ENCODE data around the gene SARDH.

Gene SARDH

GRCh38 chr9:133669182-133669801 is 68.9 kb downstream of the SARDH start:
- H3K27ac ChIP-seq (ENCODE audit: low read depth, low read length), result no peak overlapping the region
- H3K9ac ChIP-seq (ENCODE audit: low read length), result no peak overlapping the region
- H3K4me3 ChIP-seq (ENCODE audit: low read depth in 1 of 2, low read length in 2 of 2), result no peak overlapping the region
- no peaks in the 10 kb centered on the region for H3K36me3 ChIP-seq (ENCODE audit: insufficient read depth, low read length)
- H3K27me3 ChIP-seq (ENCODE audit: control insufficient read depth in 1 of 2, insufficient read depth in 2 of 2, low read length in 2 of 2), result no peaks in the 10 kb centered on the region
- no peaks in the 10 kb centered on the region for H3K9me3 ChIP-seq (ENCODE audit: low read length)
- H3K4me1 ChIP-seq (ENCODE audit: insufficient read depth, low read length), result no peaks in the 10 kb centered on the region

DNA sequence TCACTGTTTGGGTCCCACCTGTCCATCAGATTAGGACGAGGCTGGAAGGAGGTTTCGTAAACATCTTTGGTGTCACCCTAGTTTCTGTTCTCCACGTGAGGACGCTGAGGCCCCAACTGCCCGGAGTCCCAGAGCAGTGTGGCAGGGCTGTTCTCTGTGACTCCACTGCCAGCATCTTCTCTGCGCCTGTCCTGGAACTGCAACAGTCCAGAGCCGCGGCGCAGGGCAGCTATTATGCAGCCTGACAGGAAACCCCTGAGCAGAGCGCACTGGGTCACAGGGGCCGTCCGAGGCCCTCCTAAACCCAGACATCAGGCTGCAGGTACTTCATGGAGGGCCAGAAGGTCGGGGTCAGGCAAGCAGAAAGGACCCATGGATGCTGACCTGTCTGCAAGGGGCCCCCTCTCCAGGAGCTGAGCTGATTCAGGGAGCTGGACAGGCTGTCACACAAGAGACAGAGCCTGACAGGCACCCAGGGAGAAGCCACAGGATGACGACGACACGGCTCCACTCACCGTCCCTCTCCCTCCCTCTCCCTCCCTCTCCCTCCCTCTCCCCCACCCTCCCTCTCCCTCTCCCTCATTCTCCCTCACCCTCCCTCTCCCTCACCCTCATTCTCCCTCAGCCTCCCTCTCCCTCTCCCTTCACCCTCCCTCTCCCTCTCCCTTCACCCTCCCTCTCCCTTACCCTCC is 70.2 kb downstream of the SARDH start:
- Histone ChIP-seq H3K4me1 (ENCODE audit: insufficient read depth, low read length) (no peaks in the 10 kb centered on the region), H3K9ac (ENCODE audit: low read length) (no peak overlapping the region), H3K9me3 (ENCODE audit: low read length) (no peaks in the 10 kb centered on the region), H3K36me3 (ENCODE audit: insufficient read depth, low read length) (no peaks in the 10 kb centered on the region), H3K4me3 (ENCODE audit: low read depth in 1 of 2, low read length in 2 of 2) (no peak overlapping the region), H3K27ac (ENCODE audit: low read depth, low read length) (no peak overlapping the region), H3K27me3 (ENCODE audit: control insufficient read depth in 1 of 2, insufficient read depth in 2 of 2, low read length in 2 of 2) (no peaks in the 10 kb centered on the region)

GRCh38 chr9:133666845-133667244 is 71.3 kb downstream of the SARDH start:
- H3K4me1 ChIP-seq (ENCODE audit: insufficient read depth, low read length), result no peaks in the 10 kb centered on the region
- no peak overlapping the region for H3K9ac ChIP-seq (ENCODE audit: low read length)
- no peaks in the 10 kb centered on the region for H3K9me3 ChIP-seq (ENCODE audit: low read length)
- no peaks in the 10 kb centered on the region for H3K27me3 ChIP-seq (ENCODE audit: control insufficient read depth in 1 of 2, insufficient read depth in 2 of 2, low read length in 2 of 2)
- H3K27ac ChIP-seq (ENCODE audit: low read depth, low read length), result no peak overlapping the region
- H3K4me3 ChIP-seq (ENCODE audit: low read depth in 1 of 2, low read length in 2 of 2), result no peak overlapping the region
- no peaks in the 10 kb centered on the region for H3K36me3 ChIP-seq (ENCODE audit: insufficient read depth, low read length)

GRCh38 chr9:133666387-133666786 is 71.8 kb downstream of the SARDH start:
- H3K36me3 ChIP-seq (ENCODE audit: insufficient read depth, low read length), result no peaks in the 10 kb centered on the region
- H3K9ac ChIP-seq (ENCODE audit: low read length), result no peak overlapping the region
- H3K4me1 ChIP-seq (ENCODE audit: insufficient read depth, low read length), result no peaks in the 10 kb centered on the region
- H3K27ac ChIP-seq (ENCODE audit: low read depth, low read length), result no peak overlapping the region
- H3K27me3 ChIP-seq (ENCODE audit: control insufficient read depth in 1 of 2, insufficient read depth in 2 of 2, low read length in 2 of 2), result no peaks in the 10 kb centered on the region
- no peak overlapping the region for H3K4me3 ChIP-seq (ENCODE audit: low read depth in 1 of 2, low read length in 2 of 2)
- no peaks in the 10 kb centered on the region for H3K9me3 ChIP-seq (ENCODE audit: low read length)

DNA sequence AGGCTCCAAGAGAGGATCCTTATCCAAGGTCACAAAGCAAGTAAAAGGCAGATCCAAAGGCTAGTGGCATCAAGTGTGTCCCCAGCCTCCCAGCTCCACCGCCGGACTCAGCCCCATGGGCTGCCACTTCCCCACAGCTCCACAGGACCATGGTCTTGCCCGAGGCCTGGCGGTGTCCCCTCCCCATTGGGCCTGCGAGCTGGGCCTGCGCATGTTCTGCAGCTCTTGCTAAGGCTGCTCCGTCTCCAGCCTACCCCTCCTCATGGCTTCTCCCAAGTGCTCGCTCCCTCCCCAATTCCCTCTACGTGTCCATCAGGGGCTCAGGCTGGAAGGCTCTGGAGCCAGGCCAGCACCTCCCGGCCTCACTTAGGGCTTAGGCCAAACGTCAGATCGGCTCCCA is 72.6 kb downstream of the SARDH start:
- Histone ChIP-seq H3K36me3 (ENCODE audit: insufficient read depth, low read length) (no peaks in the 10 kb centered on the region), H3K9ac (ENCODE audit: low read length) (no peak overlapping the region), H3K4me1 (ENCODE audit: insufficient read depth, low read length) (no peaks in the 10 kb centered on the region), H3K4me3 (ENCODE audit: low read depth in 1 of 2, low read length in 2 of 2) (no peak overlapping the region), H3K27ac (ENCODE audit: low read depth, low read length) (no peak overlapping the region), H3K9me3 (ENCODE audit: low read length) (no peaks in the 10 kb centered on the region), H3K27me3 (ENCODE audit: control insufficient read depth in 1 of 2, insufficient read depth in 2 of 2, low read length in 2 of 2) (no peaks in the 10 kb centered on the region)

DNA sequence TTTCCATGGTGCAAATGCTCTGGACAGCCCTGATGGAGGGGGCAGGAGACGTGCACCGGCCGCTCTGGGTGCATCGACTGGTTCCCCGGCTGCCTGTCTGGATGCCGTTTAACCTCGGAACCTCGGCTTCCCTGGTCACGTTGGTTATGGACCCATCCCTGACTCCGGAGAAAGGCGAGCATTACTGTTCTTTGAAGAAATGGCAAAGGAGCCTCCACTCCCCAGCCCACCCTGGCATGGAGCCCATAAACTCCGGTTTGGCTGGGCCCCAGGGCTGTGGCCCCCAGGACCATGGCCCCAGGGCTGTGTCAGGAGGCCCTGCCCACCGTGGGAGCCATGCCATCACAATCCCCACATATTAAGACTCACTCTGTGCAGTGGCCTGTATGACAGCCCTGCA is 73.1 kb downstream of the SARDH start:
- Histone ChIP-seq H3K4me3 (ENCODE audit: low read depth in 1 of 2, low read length in 2 of 2) (no peak overlapping the region), H3K27ac (ENCODE audit: low read depth, low read length) (no peak overlapping the region), H3K9ac (ENCODE audit: low read length) (no peak overlapping the region)

GRCh38 chr9:133664173-133665050 is 73.7 kb downstream of the SARDH start:
- H3K9ac ChIP-seq (ENCODE audit: low read length), result no peak overlapping the region
- H3K27ac ChIP-seq (ENCODE audit: low read depth, low read length), result no peak overlapping the region
- no peaks in the 10 kb centered on the region for H3K36me3 ChIP-seq (ENCODE audit: insufficient read depth, low read length)
- H3K4me1 ChIP-seq (ENCODE audit: insufficient read depth, low read length), result peaks cover 3% of the 10 kb centered on the region
- H3K27me3 ChIP-seq (ENCODE audit: control insufficient read depth in 1 of 2, insufficient read depth in 2 of 2, low read length in 2 of 2), result no peaks in the 10 kb centered on the region
- H3K4me3 ChIP-seq (ENCODE audit: low read depth in 1 of 2, low read length in 2 of 2), result no peak overlapping the region
- no peaks in the 10 kb centered on the region for H3K9me3 ChIP-seq (ENCODE audit: low read length)

More for the DNA sequence above, 73.1 kb downstream of the SARDH start:
- Histone ChIP-seq H3K36me3 (ENCODE audit: insufficient read depth, low read length) (no peaks in the 10 kb centered on the region), H3K4me1 (ENCODE audit: insufficient read depth, low read length) (no peaks in the 10 kb centered on the region), H3K9me3 (ENCODE audit: low read length) (no peaks in the 10 kb centered on the region), H3K27me3 (ENCODE audit: control insufficient read depth in 1 of 2, insufficient read depth in 2 of 2, low read length in 2 of 2) (no peaks in the 10 kb centered on the region)

GRCh38 chr9:133661846-133662540 is 76.2 kb downstream of the SARDH start:
- no peak overlapping the region for H3K4me3 ChIP-seq (ENCODE audit: low read depth in 1 of 2, low read length in 2 of 2)
- peaks cover 0 to 10% of the 10 kb centered on the region in 2 donors for H3K27me3 ChIP-seq (ENCODE audit: control insufficient read depth in 1 of 2, insufficient read depth in 2 of 2, low read length in 2 of 2)
- H3K9me3 ChIP-seq (ENCODE audit: low read length), result no peaks in the 10 kb centered on the region
- no peak overlapping the region for H3K27ac ChIP-seq (ENCODE audit: low read depth, low read length)
- H3K9ac ChIP-seq (ENCODE audit: low read length), result no peak overlapping the region
- H3K36me3 ChIP-seq (ENCODE audit: insufficient read depth, low read length), result no peaks in the 10 kb centered on the region
- H3K4me1 ChIP-seq (ENCODE audit: insufficient read depth, low read length), result peaks cover 16% of the 10 kb centered on the region

- H3K9me3 ChIP-seq (ENCODE audit: low read length), result no peaks in the 10 kb centered on the region
- no peak overlapping the region for H3K27ac ChIP-seq (ENCODE audit: low read depth, low read length)
- H3K9ac ChIP-seq (ENCODE audit: low read length), result no peak overlapping the region
- H3K4me1 ChIP-seq (ENCODE audit: insufficient read depth, low read length), result peaks cover 16% of the 10 kb centered on the region
- H3K4me3 ChIP-seq (ENCODE audit: low read depth in 1 of 2, low read length in 2 of 2), result peak overlapping the region in 1 of 2 donors; percentile 45
- H3K36me3 ChIP-seq (ENCODE audit: insufficient read depth, low read length), result no peaks in the 10 kb centered on the region
- H3K27me3 ChIP-seq (ENCODE audit: control insufficient read depth in 1 of 2, insufficient read depth in 2 of 2, low read length in 2 of 2), result peaks cover 5 to 32% of the 10 kb centered on the region in 2 donors
These were observed 78.6 kb downstream of the SARDH start for GRCh38 chr9:133659516-133659915.

DNA sequence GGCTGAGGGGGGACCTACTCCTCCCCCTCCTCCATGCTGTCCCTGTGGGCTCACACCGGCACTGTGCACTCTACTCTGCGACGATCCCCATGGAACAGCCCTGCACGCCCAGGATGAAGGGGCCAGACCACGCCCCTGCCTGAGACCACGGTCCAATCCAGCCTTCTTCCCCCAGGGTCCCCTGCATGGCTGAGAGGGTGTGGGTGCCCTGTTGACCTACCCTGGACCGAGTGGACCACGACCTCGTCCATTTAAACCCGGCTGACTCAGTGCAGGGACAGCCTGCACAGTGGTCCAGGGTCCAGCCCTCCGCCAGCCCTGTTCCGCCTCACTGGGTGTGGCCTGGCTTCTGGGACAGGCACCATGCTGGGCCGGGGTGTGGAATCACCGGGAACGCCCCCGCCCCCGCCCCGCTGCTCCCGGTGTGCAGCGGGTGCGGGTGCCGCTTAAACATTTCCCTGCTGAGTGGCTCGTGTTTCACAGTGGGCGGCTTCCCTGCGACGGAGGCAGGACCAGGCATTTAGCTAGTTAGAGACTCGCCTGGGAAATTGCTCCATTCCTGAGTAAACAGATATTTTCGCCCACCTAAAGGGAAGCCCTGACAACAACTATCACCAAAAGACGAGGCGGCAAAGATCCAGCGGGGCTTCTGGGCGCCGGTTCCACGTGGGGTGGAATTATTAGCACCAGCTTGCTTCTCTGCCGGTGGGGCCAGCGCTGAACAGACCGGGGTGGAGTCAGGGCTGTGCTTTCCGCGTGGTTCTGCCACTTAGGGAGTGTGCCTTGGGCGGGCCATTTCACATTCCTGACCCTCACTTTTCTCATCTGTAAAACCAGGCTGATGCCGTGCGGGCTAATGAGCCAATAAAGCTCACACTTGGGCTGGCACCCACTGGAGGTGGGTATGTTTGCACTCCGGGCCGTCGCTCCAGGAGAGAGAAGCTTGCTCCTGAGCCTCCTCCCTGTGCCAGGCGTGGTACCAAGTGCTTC is 79.4 kb downstream of the SARDH start:
- no peak overlapping the region for H3K9ac ChIP-seq (ENCODE audit: low read length)
- peaks cover 5 to 36% of the 10 kb centered on the region in 2 donors for H3K27me3 ChIP-seq (ENCODE audit: control insufficient read depth in 1 of 2, insufficient read depth in 2 of 2, low read length in 2 of 2)
- no peak overlapping the region for H3K27ac ChIP-seq (ENCODE audit: low read depth, low read length)
- no peaks in the 10 kb centered on the region for H3K36me3 ChIP-seq (ENCODE audit: insufficient read depth, low read length)
- peak overlapping the region in 1 of 2 donors; percentile 45 for H3K4me3 ChIP-seq (ENCODE audit: low read depth in 1 of 2, low read length in 2 of 2)
- H3K9me3 ChIP-seq (ENCODE audit: low read length), result no peaks in the 10 kb centered on the region
- peaks cover 16% of the 10 kb centered on the region for H3K4me1 ChIP-seq (ENCODE audit: insufficient read depth, low read length)
